Osteoblast (primary cell): ENCODE data around the gene TBCB. TPM values are rescaled to one million over a fixed set of nuclear protein-coding genes. Genes with fewer than 3 reads are reported as not detected.

Experiments used
- DNase-seq: peaks from one replicate; pipeline ENCODE4 v3.0.0; 2011; ENCODE audit warnings: low spot score, mixed read lengths; ENCODE audit not compliant: insufficient read length; ENCODE audit errors: missing footprints
- H2AFZ ChIP-seq: 2 replicates; pipeline ENCODE4 v1.6.0; 2011; ENCODE audit warnings: mild to moderate bottlenecking, low read length
- H3K27ac ChIP-seq: 2 replicates; pipeline ENCODE4 v1.5.1; 2011; ENCODE audit warnings: mild to moderate bottlenecking, low read depth, low read length, moderate library complexity
- H3K27me3 ChIP-seq: 2 replicates; pipeline ENCODE4 v1.6.0; 2012; ENCODE audit warnings: mild to moderate bottlenecking, control low read depth, inconsistent platforms, low read length, moderate library complexity; ENCODE audit not compliant: insufficient read depth
- H3K36me3 ChIP-seq: 2 replicates; pipeline ENCODE4 v1.5.1; 2011; ENCODE audit warnings: mild to moderate bottlenecking, low read length, control low read depth, moderate library complexity; ENCODE audit not compliant: insufficient read depth
- H3K4me1 ChIP-seq: 2 replicates; pipeline ENCODE4 v1.5.1; 2011; ENCODE audit warnings: mild to moderate bottlenecking, low read length, control low read depth, moderate library complexity; ENCODE audit not compliant: insufficient read depth
- H3K4me2 ChIP-seq: 2 replicates; pipeline ENCODE4 v1.6.0; 2011; ENCODE audit warnings: mild to moderate bottlenecking, low read length; ENCODE audit not compliant: insufficient read depth
- H3K4me3 ChIP-seq: fragments of 200-600 bp; sonication (generic); 3 replicates; pipeline ENCODE4 v1.5.1; 2012; ENCODE audit warnings: mild to moderate bottlenecking, low read length, inconsistent platforms; ENCODE audit not compliant: insufficient read depth
- H3K79me2 ChIP-seq: 2 replicates; pipeline ENCODE4 v1.6.0; 2012; ENCODE audit warnings: mild to moderate bottlenecking, low read length, control low read depth, inconsistent platforms; ENCODE audit not compliant: insufficient read depth
- H3K9me3 ChIP-seq: 2 replicates; pipeline ENCODE4 v1.5.1; 2011; ENCODE audit warnings: low read depth, low read length, control low read depth
- H4K20me1 ChIP-seq: 2 replicates; pipeline ENCODE4 v1.6.0; 2012; ENCODE audit warnings: mild to moderate bottlenecking, low read length, control low read depth; ENCODE audit not compliant: insufficient read depth
- total RNA-seq: library from RNA; depleted of rRNA; stranded (reverse); fragments of >200 nt; gene quantifications from 2 replicates; pipeline ENCODE4 v1.2.3, GENCODE V29; 2012
- TF ChIP-seq, protein P1 (sequence below): IDR thresholded peaks from 2 replicates; pipeline ENCODE4 v1.5.1; 2011; ENCODE audit warnings: mild to moderate bottlenecking, low read depth, low read length, moderate library complexity; ENCODE audit errors: extremely low read depth

The TBCB gene
- total RNA-seq, 1 donor: 136 TPM

DNA sequence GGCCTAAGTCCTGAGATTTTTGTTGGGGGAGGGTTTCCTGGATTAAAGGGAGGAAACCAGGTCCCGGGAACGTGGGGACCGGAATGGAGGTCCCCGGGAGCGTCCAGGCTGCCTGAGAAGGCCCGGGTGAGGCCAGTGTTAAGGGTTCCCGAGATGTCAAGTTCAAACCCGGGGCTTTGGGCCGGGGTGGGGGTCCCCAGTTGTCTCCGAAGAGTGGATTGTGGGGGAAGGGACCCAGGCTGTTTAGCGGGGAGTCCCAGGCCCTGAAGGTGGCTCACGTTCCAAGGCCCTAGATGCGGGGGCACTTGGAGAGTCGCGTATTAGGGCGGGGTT is 36.7 kb downstream of the TBCB start:
- no peaks in the 10 kb centered on the region for H3K9me3 ChIP-seq
- peak overlapping the region; percentile 71 for H3K4me2 ChIP-seq
- TF ChIP-seq, protein P1, sequence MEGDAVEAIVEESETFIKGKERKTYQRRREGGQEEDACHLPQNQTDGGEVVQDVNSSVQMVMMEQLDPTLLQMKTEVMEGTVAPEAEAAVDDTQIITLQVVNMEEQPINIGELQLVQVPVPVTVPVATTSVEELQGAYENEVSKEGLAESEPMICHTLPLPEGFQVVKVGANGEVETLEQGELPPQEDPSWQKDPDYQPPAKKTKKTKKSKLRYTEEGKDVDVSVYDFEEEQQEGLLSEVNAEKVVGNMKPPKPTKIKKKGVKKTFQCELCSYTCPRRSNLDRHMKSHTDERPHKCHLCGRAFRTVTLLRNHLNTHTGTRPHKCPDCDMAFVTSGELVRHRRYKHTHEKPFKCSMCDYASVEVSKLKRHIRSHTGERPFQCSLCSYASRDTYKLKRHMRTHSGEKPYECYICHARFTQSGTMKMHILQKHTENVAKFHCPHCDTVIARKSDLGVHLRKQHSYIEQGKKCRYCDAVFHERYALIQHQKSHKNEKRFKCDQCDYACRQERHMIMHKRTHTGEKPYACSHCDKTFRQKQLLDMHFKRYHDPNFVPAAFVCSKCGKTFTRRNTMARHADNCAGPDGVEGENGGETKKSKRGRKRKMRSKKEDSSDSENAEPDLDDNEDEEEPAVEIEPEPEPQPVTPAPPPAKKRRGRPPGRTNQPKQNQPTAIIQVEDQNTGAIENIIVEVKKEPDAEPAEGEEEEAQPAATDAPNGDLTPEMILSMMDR: no peak
- peaks cover 2% of the 10 kb centered on the region for H3K79me2 ChIP-seq
- H3K4me1 ChIP-seq: peaks cover 7% of the 10 kb centered on the region
- H3K27ac ChIP-seq: no peak overlapping the region
- no peaks in the 10 kb centered on the region for H3K27me3 ChIP-seq
- H2AFZ ChIP-seq: no peak overlapping the region
- peak; percentile 69 for DNase-seq
- H3K36me3 ChIP-seq: peaks cover 26% of the 10 kb centered on the region
- H3K4me3 ChIP-seq: peak overlapping the region; percentile 65
- H4K20me1 ChIP-seq: peaks cover 3% of the 10 kb centered on the region

- H3K4me1 ChIP-seq: peaks cover 7% of the 10 kb centered on the region
- H3K4me3 ChIP-seq: peak within 1 kb of the TSS; percentile 65
- no peaks in the 10 kb centered on the region for H3K79me2 ChIP-seq
- peaks cover 23% of the 10 kb centered on the region for H3K36me3 ChIP-seq
- H3K9me3 ChIP-seq: no peaks in the 10 kb centered on the region
- H3K27me3 ChIP-seq: no peaks in the 10 kb centered on the region
- no peak within 1 kb of the TSS for H3K27ac ChIP-seq
- peak within 1 kb of the TSS; percentile 62 for H2AFZ ChIP-seq
- peak within 1 kb of the TSS; percentile 71 for H3K4me2 ChIP-seq
- H4K20me1 ChIP-seq: peaks cover 3% of the 10 kb centered on the region
- DNase-seq: peak; percentile 92
- TF ChIP-seq, protein P1: no peak
Observed at GRCh38 chr19:36152352-36153091, 37.3 kb downstream of the TBCB start, which contains the start of gene COX7A1. Gene COX7A1 (minus strand): TSS chr19:36152447. CDS start chr19:36152407, 40 bp downstream.

- no peak for DNase-seq
- Histone ChIP-seq H3K36me3 (peaks cover 17% of the 10 kb centered on the region), H2AFZ (no peak overlapping the region), H4K20me1 (peaks cover 3% of the 10 kb centered on the region), H3K27ac (no peak overlapping the region), H3K4me2 (peak overlapping the region; percentile 71), H3K4me1 (peaks cover 7% of the 10 kb centered on the region), H3K27me3 (no peaks in the 10 kb centered on the region), H3K4me3 (no peak overlapping the region), H3K9me3 (no peaks in the 10 kb centered on the region), H3K79me2 (no peaks in the 10 kb centered on the region)
- TF ChIP-seq, protein P1: no peak
Observed at GRCh38 chr19:36153126-36153525, 37.9 kb downstream of the TBCB start.

GRCh38 chr19:36160821-36161596 is 45.7 kb downstream of the TBCB start:
- Histone ChIP-seq H3K79me2 (no peaks in the 10 kb centered on the region), H3K27me3 (no peaks in the 10 kb centered on the region), H3K27ac (no peak overlapping the region), H4K20me1 (no peaks in the 10 kb centered on the region), H3K4me1 (no peaks in the 10 kb centered on the region), H3K4me2 (no peak overlapping the region), H3K4me3 (no peak overlapping the region), H3K36me3 (no peaks in the 10 kb centered on the region), H3K9me3 (no peaks in the 10 kb centered on the region), H2AFZ (no peak overlapping the region)
- TF ChIP-seq, protein P1: no peak
- no peak for DNase-seq
